ENCODE data around the gene BEST4. TPM values are rescaled to one million over a fixed set of nuclear protein-coding genes. Genes with fewer than 3 reads are reported as not detected.

BEST4 gene
- total and polyA plus RNA-seq, 2 of the 13 experiments (the other 11 are each of a cell fraction or from before 2014, with no cell fraction given) = 0.77 to 1.4 TPM

DNA sequence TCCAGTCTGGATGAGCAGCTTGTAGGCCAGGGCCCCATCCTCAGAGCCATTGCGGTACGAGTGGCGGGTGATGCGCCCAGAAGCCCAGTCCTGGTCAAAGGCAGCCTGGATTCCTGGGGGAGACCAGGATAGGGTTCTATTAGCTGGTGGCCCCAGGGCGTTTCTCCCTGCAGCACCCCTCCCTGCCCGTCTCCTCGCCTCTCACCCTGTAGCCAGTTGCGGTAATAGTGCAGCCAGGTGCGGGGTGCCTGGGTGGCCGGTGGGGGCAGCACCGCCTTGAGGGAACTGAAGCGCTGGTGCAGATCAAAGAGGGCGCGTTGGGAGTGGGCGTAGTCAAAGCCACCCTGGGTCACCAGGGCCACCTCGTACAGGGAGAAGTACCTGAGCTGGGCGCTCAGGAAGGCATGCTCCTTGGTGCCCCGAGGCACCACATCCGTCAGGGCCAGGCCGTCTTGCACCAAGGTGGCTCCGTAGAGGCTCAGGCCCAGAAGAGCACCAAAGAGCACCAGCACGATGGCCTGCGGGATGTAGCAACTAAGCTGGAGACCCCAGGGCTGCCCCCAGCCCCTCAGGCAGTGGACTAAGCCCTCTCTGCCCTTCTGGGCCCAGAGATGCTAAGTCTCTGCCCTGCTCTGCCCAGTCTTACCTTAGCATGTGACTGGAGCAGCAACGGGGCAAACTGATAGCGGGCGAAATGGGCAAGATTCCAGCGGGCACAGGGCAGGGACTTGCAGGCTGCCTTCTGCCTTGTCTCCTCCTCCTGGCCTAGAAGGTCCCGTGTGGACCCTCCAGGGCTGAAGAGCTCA lies 39.4 kb upstream of the BEST4 start (continued):
- TF ChIP-seq MED8 (CRISPR knock-in tag; IDR thresholded peaks at IDR 0.05; ENCODE audit: insufficient replicate concordance) (peak; percentile 72), ZSCAN22 (CRISPR knock-in tag; IDR thresholded peaks at IDR 0.05) (no peak), NONO (IDR thresholded peaks at IDR 0.05) (no peak), NONO (CRISPR knock-in tag; conservative IDR thresholded peaks at IDR 0.05) (peak; percentile 41; the same call in 1 of the 2 replicates), KDM5B (CRISPR knock-in tag; IDR thresholded peaks at IDR 0.05; ENCODE audit: borderline replicate concordance) (peak; percentile 73), ZNF317 (CRISPR knock-in tag; IDR thresholded peaks at IDR 0.05) (peak; percentile 73), MZF1 (CRISPR knock-in tag; IDR thresholded peaks at IDR 0.05; ENCODE audit: borderline replicate concordance) (no peak), ZNF496 (CRISPR knock-in tag; IDR thresholded peaks at IDR 0.05; ENCODE audit: insufficient replicate concordance) (no peak), SETDB1 (CRISPR knock-in tag; IDR thresholded peaks at IDR 0.05; ENCODE audit: borderline replicate concordance) (no peak), PHF21A (CRISPR knock-in tag; IDR thresholded peaks at IDR 0.05) (peak; percentile 8; the same call in 1 of the 2 replicates), FOSL1 (CRISPR knock-in tag; IDR thresholded peaks at IDR 0.05; ENCODE audit: borderline replicate concordance) (no peak), ZFY (CRISPR knock-in tag; IDR thresholded peaks at IDR 0.05) (peak; percentile 36), ZNF207 (IDR thresholded peaks at IDR 0.05; ENCODE audit: borderline replicate concordance) (no peak), ZKSCAN1 (IDR thresholded peaks at IDR 0.05; ENCODE audit: low read length) (no peak; the same call in 1 of the 2 replicates), ZNF644 (CRISPR knock-in tag; IDR thresholded peaks at IDR 0.05; ENCODE audit: low read depth) (peak; percentile 40; the same call in 1 of the 2 replicates), ZNF44 (CRISPR knock-in tag; IDR thresholded peaks at IDR 0.05) (0 out of 2 replicates have a peak, but pooled peaks have one; percentile 61), KAT7 (CRISPR knock-in tag; IDR thresholded peaks at IDR 0.05; ENCODE audit: borderline replicate concordance) (no peak), RXRA (CRISPR knock-in tag; IDR thresholded peaks at IDR 0.05) (peak; percentile 52; the same call in 1 of the 2 replicates), ZMYM3 (CRISPR knock-in tag; IDR thresholded peaks at IDR 0.05) (0 out of 2 replicates have a peak, but pooled peaks have one; percentile 13)
- TF ChIP-seq, protein P1, sequence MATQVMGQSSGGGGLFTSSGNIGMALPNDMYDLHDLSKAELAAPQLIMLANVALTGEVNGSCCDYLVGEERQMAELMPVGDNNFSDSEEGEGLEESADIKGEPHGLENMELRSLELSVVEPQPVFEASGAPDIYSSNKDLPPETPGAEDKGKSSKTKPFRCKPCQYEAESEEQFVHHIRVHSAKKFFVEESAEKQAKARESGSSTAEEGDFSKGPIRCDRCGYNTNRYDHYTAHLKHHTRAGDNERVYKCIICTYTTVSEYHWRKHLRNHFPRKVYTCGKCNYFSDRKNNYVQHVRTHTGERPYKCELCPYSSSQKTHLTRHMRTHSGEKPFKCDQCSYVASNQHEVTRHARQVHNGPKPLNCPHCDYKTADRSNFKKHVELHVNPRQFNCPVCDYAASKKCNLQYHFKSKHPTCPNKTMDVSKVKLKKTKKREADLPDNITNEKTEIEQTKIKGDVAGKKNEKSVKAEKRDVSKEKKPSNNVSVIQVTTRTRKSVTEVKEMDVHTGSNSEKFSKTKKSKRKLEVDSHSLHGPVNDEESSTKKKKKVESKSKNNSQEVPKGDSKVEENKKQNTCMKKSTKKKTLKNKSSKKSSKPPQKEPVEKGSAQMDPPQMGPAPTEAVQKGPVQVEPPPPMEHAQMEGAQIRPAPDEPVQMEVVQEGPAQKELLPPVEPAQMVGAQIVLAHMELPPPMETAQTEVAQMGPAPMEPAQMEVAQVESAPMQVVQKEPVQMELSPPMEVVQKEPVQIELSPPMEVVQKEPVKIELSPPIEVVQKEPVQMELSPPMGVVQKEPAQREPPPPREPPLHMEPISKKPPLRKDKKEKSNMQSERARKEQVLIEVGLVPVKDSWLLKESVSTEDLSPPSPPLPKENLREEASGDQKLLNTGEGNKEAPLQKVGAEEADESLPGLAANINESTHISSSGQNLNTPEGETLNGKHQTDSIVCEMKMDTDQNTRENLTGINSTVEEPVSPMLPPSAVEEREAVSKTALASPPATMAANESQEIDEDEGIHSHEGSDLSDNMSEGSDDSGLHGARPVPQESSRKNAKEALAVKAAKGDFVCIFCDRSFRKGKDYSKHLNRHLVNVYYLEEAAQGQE (IDR thresholded peaks at IDR 0.05; ENCODE audit: borderline replicate concordance in 1 of 2, low read depth in 1 of 2, low read length in 2 of 2) = no peak
- TF ChIP-seq, protein P2, sequence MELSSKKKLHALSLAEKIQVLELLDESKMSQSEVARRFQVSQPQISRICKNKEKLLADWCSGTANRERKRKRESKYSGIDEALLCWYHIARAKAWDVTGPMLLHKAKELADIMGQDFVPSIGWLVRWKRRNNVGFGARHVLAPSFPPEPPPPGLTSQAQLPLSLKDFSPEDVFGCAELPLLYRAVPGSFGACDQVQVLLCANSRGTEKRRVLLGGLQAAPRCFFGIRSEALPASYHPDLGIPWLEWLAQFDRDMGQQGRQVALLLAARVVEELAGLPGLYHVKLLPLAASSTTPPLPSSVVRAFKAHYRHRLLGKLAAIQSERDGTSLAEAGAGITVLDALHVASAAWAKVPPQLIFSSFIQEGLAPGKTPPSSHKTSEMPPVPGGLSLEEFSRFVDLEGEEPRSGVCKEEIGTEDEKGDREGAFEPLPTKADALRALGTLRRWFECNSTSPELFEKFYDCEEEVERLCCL (CRISPR knock-in tag; IDR thresholded peaks at IDR 0.05; ENCODE audit: borderline replicate concordance) = peak; percentile 20; the same call in 1 of the 2 replicates
- TF ChIP-seq, protein P3, sequence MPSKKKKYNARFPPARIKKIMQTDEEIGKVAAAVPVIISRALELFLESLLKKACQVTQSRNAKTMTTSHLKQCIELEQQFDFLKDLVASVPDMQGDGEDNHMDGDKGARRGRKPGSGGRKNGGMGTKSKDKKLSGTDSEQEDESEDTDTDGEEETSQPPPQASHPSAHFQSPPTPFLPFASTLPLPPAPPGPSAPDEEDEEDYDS (CRISPR knock-in tag; IDR thresholded peaks at IDR 0.05) = peak; percentile 68; the same call in 1 of the 2 replicates
- TF ChIP-seq, protein P4, sequence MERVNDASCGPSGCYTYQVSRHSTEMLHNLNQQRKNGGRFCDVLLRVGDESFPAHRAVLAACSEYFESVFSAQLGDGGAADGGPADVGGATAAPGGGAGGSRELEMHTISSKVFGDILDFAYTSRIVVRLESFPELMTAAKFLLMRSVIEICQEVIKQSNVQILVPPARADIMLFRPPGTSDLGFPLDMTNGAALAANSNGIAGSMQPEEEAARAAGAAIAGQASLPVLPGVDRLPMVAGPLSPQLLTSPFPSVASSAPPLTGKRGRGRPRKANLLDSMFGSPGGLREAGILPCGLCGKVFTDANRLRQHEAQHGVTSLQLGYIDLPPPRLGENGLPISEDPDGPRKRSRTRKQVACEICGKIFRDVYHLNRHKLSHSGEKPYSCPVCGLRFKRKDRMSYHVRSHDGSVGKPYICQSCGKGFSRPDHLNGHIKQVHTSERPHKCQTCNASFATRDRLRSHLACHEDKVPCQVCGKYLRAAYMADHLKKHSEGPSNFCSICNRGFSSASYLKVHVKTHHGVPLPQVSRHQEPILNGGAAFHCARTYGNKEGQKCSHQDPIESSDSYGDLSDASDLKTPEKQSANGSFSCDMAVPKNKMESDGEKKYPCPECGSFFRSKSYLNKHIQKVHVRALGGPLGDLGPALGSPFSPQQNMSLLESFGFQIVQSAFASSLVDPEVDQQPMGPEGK (CRISPR knock-in tag; IDR thresholded peaks at IDR 0.05) = peak; percentile 57

Data from HepG2 (cell line).